Caki2 (cell line): ENCODE measurements around the gene ISL1. TPM values are rescaled to one million over a fixed set of nuclear protein-coding genes. Genes with fewer than 3 reads are reported as not detected.
A peak's percentile ranks its signal among the peaks of the same experiment; 100 is the strongest.

Experiments used
- DNase-seq: peaks from one replicate; pipeline ENCODE4 v3.0.0-alpha.2; 2015; ENCODE audit warnings: low read depth
- in situ Hi-C: cut with HindIII; loops from 2 replicates; pipeline ENCODE4 v1.10.0; 2016; ENCODE audit warnings: low sequenced_read_pairs, low pct_unique_long_range_greater_than_20kb, mixed read lengths
- total RNA-seq: library from RNA; depleted of rRNA; stranded (reverse); fragments of >200 nt; shearing (Covaris generic); gene quantifications from 2 replicates; pipeline ENCODE4 v1.2.3, GENCODE V29; 2014; ENCODE audit warnings: low replicate concordance

The ISL1 gene
- total RNA-seq, 1 experiment from 2014 or later: 2.8 TPM

DNA sequence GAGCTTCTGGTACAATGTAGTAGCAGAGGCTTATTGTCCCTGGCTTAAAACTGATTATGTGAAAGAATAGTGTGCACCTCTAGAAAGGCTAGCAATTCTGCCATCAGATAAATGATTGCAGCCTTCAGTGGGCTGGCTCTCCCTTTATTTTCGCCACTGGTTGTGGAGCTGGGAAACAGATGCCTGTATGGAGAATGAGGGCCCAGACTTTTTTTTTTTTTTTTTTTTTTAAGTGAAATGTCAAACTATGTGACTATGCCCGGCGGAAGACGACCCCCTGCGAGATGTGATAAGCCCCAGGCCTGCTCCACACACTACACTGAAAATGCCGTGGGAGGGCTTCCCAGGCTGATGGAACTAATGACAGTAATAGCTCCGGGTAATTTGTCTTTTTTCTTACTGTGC is 28.7 kb downstream of the ISL1 start:
- in situ Hi-C loops: no loop called here

DNA sequence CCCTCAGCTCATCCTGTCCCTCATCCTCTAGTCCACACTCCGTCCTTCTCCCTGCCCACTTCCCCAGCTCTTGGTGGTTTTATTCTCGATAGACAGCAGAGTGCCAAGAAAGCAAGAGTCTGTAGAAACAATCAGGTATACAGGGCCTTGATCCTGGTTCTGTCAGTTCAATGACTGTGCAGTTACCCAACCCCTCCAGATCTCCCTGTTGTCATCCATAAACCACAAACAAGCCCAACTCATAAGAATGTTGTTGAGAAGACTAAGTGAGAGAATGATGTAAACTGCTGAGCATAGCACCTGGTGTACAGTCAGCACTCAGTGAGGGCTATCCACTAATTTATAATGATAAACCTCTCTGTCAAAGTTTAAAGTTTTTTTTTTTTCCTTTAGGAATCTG is 31.3 kb downstream of the ISL1 start:
- DNase-seq: no peak
- in situ Hi-C loops: no loop called here

More for the DNA sequence above, 28.7 kb downstream of the ISL1 start:
- DNase-seq: no peak

DNA sequence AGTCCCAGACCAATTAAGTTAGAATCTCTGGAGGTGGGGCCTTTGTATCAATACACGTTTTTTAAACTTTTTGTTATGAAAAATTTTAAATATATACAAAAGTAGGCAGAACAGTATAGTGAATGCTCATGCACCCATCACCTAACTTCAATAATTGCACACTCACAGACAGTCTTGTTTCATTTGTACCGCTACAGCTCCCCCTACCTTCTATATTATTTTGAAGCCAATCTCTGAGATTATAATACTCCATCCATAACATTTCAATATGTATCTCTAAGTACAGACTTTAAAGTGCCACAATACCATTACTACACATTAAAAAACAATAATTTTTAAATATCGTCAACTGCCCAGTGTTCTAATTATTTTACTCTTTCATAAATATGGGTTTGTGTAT is 32.9 kb downstream of the ISL1 start:
- no peak for DNase-seq
- in situ Hi-C loops: no loop called here

DNA sequence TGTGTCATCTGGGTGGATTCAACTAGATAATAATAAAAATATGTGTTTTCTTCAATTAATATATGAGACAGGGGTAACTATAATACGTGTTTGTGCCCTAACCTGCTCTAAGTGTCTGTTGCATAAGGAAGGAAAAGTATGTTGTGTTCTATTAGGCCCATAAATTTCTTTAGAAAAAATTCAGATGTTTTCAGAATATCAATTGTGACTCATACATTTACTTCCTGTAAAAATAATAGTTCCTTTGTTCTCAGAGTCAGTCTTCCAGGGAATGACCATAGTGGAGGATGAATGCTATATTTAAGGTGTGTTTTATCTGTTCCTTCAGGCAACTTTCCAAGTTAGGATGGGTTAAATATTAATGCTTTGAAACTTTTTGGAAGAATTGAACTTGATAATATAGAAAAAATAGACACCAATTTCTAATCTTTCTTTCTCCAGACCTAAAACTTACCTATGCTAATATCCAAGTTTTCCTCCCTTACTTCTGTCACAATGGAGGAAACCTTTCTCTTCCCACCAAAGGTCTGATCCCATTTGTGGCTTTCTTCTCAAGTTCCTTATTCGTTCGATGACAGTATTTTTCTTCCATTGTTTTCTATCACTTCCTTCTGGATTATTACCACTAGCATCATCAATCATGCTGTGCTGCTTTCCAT is 49.9 kb downstream of the ISL1 start:
- DNase-seq: peak; percentile 49
- in situ Hi-C loops: no loop called here

DNA sequence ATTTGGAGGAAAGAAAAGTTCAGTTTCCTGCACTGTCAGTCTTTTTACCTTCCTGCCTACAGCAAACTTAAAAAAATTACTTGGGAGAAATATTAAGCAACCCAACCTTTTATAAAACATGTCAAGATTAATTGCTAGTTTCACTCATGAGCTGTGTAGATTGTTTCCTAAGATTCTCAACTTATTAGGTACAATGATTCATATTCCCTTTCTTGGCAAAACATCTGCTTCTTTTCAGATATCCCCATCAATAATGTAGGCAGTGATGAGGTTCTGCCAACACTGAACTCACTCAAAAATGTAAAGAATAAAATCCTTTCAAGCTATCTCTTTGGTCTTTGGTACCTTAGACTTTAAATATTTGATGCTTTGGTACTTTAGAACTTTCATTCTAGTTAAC is 56.0 kb downstream of the ISL1 start:
- in situ Hi-C loops: no loop called here
- DNase-seq: no peak
